ENCODE results near the gene PACSIN2.

The PACSIN2 gene

GRCh38 chr22:42913874-42914510 is 101.0 kb downstream of the PACSIN2 start:
- Histone ChIP-seq H3K27me3 (ENCODE audit: insufficient read depth, low read length, poor library complexity) (no peaks in the 10 kb centered on the region), H3K4me2 (ENCODE audit: insufficient read depth, low read length) (no peak overlapping the region), H3K9ac (ENCODE audit: low read depth, low read length) (no peak overlapping the region), H4K20me1 (ENCODE audit: insufficient read depth, low read length) (peaks cover 75% of the 10 kb centered on the region), H3K27ac (ENCODE audit: low read length) (no peak overlapping the region), H3K79me2 (ENCODE audit: insufficient read depth, low read length) (peaks cover 61% of the 10 kb centered on the region), H3K4me1 (ENCODE audit: insufficient read depth, low read length) (no peaks in the 10 kb centered on the region), H2AFZ (ENCODE audit: low read depth, low read length) (no peak overlapping the region), H3K36me3 (ENCODE audit: insufficient read depth, low read length) (peaks cover 18% of the 10 kb centered on the region), H3K4me3 (ENCODE audit: low read depth in 1 of 2, low read length in 2 of 2) (no peak overlapping the region), H3K9me3 (ENCODE audit: insufficient read depth, low read length, severe bottlenecking) (no peaks in the 10 kb centered on the region)
- TF ChIP-seq EZH2 (IDR thresholded peaks at IDR 0.05; ENCODE audit: borderline replicate concordance, low read depth, low read length, severe bottlenecking) = no peak
- TF ChIP-seq, protein P1, sequence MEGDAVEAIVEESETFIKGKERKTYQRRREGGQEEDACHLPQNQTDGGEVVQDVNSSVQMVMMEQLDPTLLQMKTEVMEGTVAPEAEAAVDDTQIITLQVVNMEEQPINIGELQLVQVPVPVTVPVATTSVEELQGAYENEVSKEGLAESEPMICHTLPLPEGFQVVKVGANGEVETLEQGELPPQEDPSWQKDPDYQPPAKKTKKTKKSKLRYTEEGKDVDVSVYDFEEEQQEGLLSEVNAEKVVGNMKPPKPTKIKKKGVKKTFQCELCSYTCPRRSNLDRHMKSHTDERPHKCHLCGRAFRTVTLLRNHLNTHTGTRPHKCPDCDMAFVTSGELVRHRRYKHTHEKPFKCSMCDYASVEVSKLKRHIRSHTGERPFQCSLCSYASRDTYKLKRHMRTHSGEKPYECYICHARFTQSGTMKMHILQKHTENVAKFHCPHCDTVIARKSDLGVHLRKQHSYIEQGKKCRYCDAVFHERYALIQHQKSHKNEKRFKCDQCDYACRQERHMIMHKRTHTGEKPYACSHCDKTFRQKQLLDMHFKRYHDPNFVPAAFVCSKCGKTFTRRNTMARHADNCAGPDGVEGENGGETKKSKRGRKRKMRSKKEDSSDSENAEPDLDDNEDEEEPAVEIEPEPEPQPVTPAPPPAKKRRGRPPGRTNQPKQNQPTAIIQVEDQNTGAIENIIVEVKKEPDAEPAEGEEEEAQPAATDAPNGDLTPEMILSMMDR (IDR thresholded peaks at IDR 0.05; ENCODE audit: borderline replicate concordance, extremely low read depth, low read length, poor library complexity, severe bottlenecking) = no peak
- ATAC-seq (ENCODE audit: insufficient read depth, low read depth) = no peak
- DNase-seq = no peak

DNA sequence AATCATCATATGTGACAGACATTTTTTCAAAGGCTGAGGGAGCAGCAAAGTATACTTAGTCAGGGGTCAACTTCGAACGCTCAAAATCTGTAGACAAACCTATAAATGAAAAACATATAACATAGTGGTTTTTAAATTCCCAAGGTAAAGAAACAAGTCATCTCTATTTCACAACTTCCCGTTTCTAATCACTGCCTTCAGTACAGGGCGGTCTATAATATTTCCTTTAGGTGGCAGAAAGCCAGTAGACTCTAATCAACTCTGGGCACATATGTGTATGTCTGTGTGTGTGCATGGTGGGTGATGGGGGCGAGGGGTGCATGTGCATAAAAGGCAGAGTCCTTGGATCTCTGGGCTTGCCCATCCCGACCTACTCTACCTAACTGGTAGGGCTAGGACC is 102.9 kb downstream of the PACSIN2 start:
- H3K36me3 ChIP-seq (ENCODE audit: insufficient read depth, low read length) = peaks cover 27% of the 10 kb centered on the region

DNA sequence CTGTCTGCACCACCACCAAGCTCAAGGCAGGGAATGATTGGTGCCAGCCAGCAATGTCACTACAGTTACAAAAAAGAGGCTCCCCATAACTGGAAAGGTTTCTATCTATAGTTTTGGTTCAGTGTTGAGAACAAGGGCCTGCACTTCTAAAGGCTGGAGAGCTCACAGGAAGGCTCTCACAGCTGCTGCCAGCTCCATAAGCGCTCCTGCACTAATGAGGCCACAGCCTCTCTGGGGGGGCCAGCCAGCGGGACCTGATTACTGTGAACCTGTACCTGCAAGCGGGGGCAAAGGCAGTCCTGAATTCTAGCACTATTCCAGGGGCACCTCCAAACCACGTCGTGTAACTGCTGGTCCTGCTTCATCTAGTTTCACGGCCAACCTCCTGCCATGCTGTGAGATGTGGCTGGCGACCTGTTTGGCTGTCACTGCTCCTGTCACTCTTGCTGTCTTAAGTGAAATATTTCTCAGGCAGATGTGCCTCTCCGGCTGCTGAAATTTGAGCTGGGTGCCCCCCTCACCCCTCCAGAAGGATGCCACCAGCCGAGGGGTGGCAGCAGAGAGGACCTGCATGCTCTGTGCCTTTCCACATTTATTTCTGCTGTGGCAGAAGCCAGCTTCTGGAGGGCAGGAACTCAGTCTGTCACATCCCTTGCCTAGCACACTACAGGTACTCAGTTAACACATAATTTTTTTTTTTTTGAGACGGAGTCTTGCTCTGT is 104.6 kb downstream of the PACSIN2 start:
- Histone ChIP-seq H3K79me2 (ENCODE audit: insufficient read depth, low read length) (peaks cover 37% of the 10 kb centered on the region), H2AFZ (ENCODE audit: low read depth, low read length) (no peak overlapping the region), H3K4me2 (ENCODE audit: insufficient read depth, low read length) (no peak overlapping the region), H3K4me1 (ENCODE audit: insufficient read depth, low read length) (no peaks in the 10 kb centered on the region), H3K27ac (ENCODE audit: low read length) (no peak overlapping the region), H3K27me3 (ENCODE audit: insufficient read depth, low read length, poor library complexity) (no peaks in the 10 kb centered on the region), H3K9me3 (ENCODE audit: insufficient read depth, low read length, severe bottlenecking) (no peaks in the 10 kb centered on the region), H4K20me1 (ENCODE audit: insufficient read depth, low read length) (peaks cover 62% of the 10 kb centered on the region), H3K4me3 (ENCODE audit: low read depth in 1 of 2, low read length in 2 of 2) (no peak overlapping the region), H3K36me3 (ENCODE audit: insufficient read depth, low read length) (peaks cover 37% of the 10 kb centered on the region), H3K9ac (ENCODE audit: low read depth, low read length) (no peak overlapping the region)
- no peak for ATAC-seq (ENCODE audit: insufficient read depth, low read depth)
- DNase-seq = no peak
- no peak for TF ChIP-seq EZH2 (IDR thresholded peaks at IDR 0.05; ENCODE audit: borderline replicate concordance, low read depth, low read length, severe bottlenecking)
- TF ChIP-seq, protein P1 (IDR thresholded peaks at IDR 0.05; ENCODE audit: borderline replicate concordance, extremely low read depth, low read length, poor library complexity, severe bottlenecking) = no peak

More for the DNA sequence above, 102.9 kb downstream of the PACSIN2 start:
- H3K9ac ChIP-seq (ENCODE audit: low read depth, low read length) = no peak overlapping the region
- TF ChIP-seq, protein P1 (IDR thresholded peaks at IDR 0.05; ENCODE audit: borderline replicate concordance, extremely low read depth, low read length, poor library complexity, severe bottlenecking) = no peak
- no peak for TF ChIP-seq EZH2 (IDR thresholded peaks at IDR 0.05; ENCODE audit: borderline replicate concordance, low read depth, low read length, severe bottlenecking)
- no peak overlapping the region for H3K4me2 ChIP-seq (ENCODE audit: insufficient read depth, low read length)
- H3K4me3 ChIP-seq (ENCODE audit: low read depth in 1 of 2, low read length in 2 of 2) = no peak overlapping the region
- no peak overlapping the region for H3K27ac ChIP-seq (ENCODE audit: low read length)
- H3K4me1 ChIP-seq (ENCODE audit: insufficient read depth, low read length) = no peaks in the 10 kb centered on the region
- no peaks in the 10 kb centered on the region for H3K27me3 ChIP-seq (ENCODE audit: insufficient read depth, low read length, poor library complexity)
- H3K79me2 ChIP-seq (ENCODE audit: insufficient read depth, low read length) = peaks cover 43% of the 10 kb centered on the region
- DNase-seq (no peak), ATAC-seq (ENCODE audit: insufficient read depth, low read depth) (no peak)
- no peaks in the 10 kb centered on the region for H3K9me3 ChIP-seq (ENCODE audit: insufficient read depth, low read length, severe bottlenecking)
- peaks cover 69% of the 10 kb centered on the region for H4K20me1 ChIP-seq (ENCODE audit: insufficient read depth, low read length)
- H2AFZ ChIP-seq (ENCODE audit: low read depth, low read length) = no peak overlapping the region
